Tibial nerve (tissue), 4 donors: Measurements from ENCODE around the gene GNS. TPM values are rescaled to one million over a fixed set of nuclear protein-coding genes. Genes with fewer than 3 reads are reported as not detected.
"Not testable (repeated sequence)": the region's sequence is repeated elsewhere in the genome, so short reads cannot be mapped to it uniquely, and the experiment has no call there.

Experiments
- DNase-seq, 2 donors: peaks; one replicate each; pipeline ENCODE4 v3.0.0-alpha.2; 2019; ENCODE audit warnings: low spot score in 2 of 2
- H3K27ac ChIP-seq, 4 donors: fragments of 200-600 bp; sonication (generic) in 3 of 4; one replicate each; pipeline ENCODE4 v1.5.1; 2017 to 2019; ENCODE audit warnings: mild to moderate bottlenecking in 1 of 4
- H3K27me3 ChIP-seq, 2 donors: fragments of 200-600 bp; sonication (generic) in 1 of 2; one replicate each; pipeline versions ENCODE4 v1.5.1 to v1.6.0; 2017 to 2019
- H3K36me3 ChIP-seq, 3 donors: fragments of 200-600 bp; sonication (generic); one replicate each; pipeline ENCODE4 v1.5.1; 2018 to 2019
- H3K4me1 ChIP-seq, 4 donors: fragments of 200-600 bp; sonication (generic) in 3 of 4; one replicate each; pipeline ENCODE4 v1.5.1; 2017 to 2019
- H3K4me3 ChIP-seq, 4 donors: fragments of 200-600 bp; sonication (generic) in 3 of 4; one replicate each; pipeline ENCODE4 v1.5.1; 2017 to 2019; ENCODE audit warnings: mild to moderate bottlenecking in 1 of 4, moderate library complexity in 1 of 4
- H3K9me3 ChIP-seq, 4 donors: fragments of 200-600 bp; sonication (generic) in 3 of 4; one replicate each; pipeline ENCODE4 v1.5.1; 2017 to 2019
- EP300 ChIP-seq, 2 donors: sonication (generic); formaldehyde crosslinking; IDR thresholded peaks; one replicate each; pipeline ENCODE4 v1.6.1; 2017; ENCODE audit warnings: antibody characterized with exemption in 2 of 2, mild to moderate bottlenecking in 1 of 2
- POLR2A ChIP-seq, 2 donors: fragments of 450-650 bp; IDR thresholded peaks; one replicate each; pipeline ENCODE4 v1.6.1; 2017; ENCODE audit warnings: antibody characterized with exemption in 2 of 2, mild to moderate bottlenecking in 2 of 2, moderate library complexity in 2 of 2
- WGBS, 2 donors: methylation state at CpG; one replicate each; pipeline ENCODE4 v1.1.5; 2018; 5-methylcytosine and 5-hydroxymethylcytosine counted together
- total RNA-seq, 4 donors: library from RNA; depleted of rRNA; stranded (reverse); fragments of >200 nt; gene quantifications; one replicate each; pipeline ENCODE4 v1.1.0, GENCODE V29; 2016
- TF ChIP-seq, protein P1 (sequence below), 5 experiments: fragments of 200-600 bp in 3 of 5; fragments of 450-650 bp in 2 of 5; sonication (generic) in 3 of 5; IDR thresholded peaks; one replicate each; pipeline ENCODE4 v1.5.1; 2016 to 2019; ENCODE audit warnings: antibody characterized with exemption in 5 of 5, mild to moderate bottlenecking in 3 of 5, moderate library complexity in 2 of 5

The GNS gene
- total RNA-seq, 4 donors from 2014 or later, result 72.2 to 88.4 (median 81.4) TPM

GRCh38 chr12:64802180-64802775 lies 43.1 kb upstream of the GNS start:
- WGBS, 2 donors, result 39 to 41% methylated on average over 6 to 8 of the region's 8 CpGs
- not testable (repeated sequence) for H3K9me3 ChIP-seq, H3K4me3 ChIP-seq, H3K27ac ChIP-seq, H3K27me3 ChIP-seq, H3K4me1 ChIP-seq, H3K36me3 ChIP-seq
- TF ChIP-seq, protein P1, sequence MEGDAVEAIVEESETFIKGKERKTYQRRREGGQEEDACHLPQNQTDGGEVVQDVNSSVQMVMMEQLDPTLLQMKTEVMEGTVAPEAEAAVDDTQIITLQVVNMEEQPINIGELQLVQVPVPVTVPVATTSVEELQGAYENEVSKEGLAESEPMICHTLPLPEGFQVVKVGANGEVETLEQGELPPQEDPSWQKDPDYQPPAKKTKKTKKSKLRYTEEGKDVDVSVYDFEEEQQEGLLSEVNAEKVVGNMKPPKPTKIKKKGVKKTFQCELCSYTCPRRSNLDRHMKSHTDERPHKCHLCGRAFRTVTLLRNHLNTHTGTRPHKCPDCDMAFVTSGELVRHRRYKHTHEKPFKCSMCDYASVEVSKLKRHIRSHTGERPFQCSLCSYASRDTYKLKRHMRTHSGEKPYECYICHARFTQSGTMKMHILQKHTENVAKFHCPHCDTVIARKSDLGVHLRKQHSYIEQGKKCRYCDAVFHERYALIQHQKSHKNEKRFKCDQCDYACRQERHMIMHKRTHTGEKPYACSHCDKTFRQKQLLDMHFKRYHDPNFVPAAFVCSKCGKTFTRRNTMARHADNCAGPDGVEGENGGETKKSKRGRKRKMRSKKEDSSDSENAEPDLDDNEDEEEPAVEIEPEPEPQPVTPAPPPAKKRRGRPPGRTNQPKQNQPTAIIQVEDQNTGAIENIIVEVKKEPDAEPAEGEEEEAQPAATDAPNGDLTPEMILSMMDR (IDR thresholded peaks at IDR 0.05), result peak; percentile 47 to 76 (median 59)
- peak in 1 of 2 donors; percentile 17 for DNase-seq

DNA sequence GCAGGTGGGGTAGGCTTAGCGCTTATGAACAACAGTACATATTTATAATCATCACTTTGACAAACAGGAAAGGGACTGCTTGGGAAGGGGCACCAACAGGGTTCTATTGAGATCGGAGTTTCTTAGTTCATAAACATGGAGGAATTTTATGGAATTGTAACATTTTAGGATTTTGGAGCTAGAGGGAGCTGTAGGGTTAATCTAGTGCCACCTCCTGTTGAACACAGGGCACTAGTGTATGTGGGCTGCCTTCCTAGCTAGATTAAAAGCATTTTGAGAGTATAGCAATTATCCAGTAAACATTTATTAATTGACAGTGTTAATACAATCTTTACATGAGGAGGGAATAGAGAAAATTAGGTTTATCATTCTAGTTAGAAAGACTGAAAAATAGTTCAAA lies 42.2 kb upstream of the GNS start:
- Histone ChIP-seq H3K36me3 (no peaks in the 10 kb centered on the region), H3K9me3 (no peaks in the 10 kb centered on the region), H3K4me3 (no peak overlapping the region), H3K27me3 (no peaks in the 10 kb centered on the region), H3K27ac (no peak overlapping the region), H3K4me1 (peaks cover 0 to 3% (median 0%) of the 10 kb centered on the region in 4 donors)
- no peak for DNase-seq
- no peak for TF ChIP-seq POLR2A (IDR thresholded peaks at IDR 0.05)
- no peak for TF ChIP-seq EP300 (IDR thresholded peaks at IDR 0.05)
- TF ChIP-seq, protein P1 (IDR thresholded peaks at IDR 0.05), result no peak
- 65 to 79% methylated on average over 2 of the region's 2 CpGs for WGBS, 2 donors

DNA sequence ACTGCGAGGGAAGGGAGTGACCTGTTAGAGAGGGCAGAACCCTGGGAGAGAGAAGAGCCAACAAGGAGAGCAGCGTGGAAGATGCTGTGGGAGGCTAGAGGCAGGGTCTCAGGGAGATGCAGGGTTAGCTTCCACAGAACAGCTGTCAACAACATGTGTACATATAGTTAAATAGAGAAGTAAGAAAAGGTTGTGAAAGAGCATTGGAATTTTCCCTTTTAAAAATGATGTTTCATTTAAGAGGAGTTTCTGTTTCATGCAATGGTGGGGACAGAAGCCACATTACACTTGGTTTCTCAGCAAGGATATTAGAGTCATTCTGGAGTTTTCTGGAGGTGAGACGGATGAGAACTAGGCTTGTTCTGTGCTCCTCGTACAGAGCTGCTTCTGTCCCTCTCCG lies 41.4 kb upstream of the GNS start:
- no peaks in the 10 kb centered on the region for H3K9me3 ChIP-seq
- no peaks in the 10 kb centered on the region for H3K36me3 ChIP-seq
- no peak overlapping the region for H3K27ac ChIP-seq
- H3K4me3 ChIP-seq, result no peak overlapping the region
- H3K4me1 ChIP-seq, result peaks cover 0 to 8% (median 0%) of the 10 kb centered on the region in 4 donors
- 83 to 86% methylated on average over 5 of the region's 5 CpGs for WGBS, 2 donors
- DNase-seq, result no peak
- TF ChIP-seq EP300 (IDR thresholded peaks at IDR 0.05) (no peak), POLR2A (IDR thresholded peaks at IDR 0.05) (no peak)
- TF ChIP-seq, protein P1 (IDR thresholded peaks at IDR 0.05), result no peak
- no peaks in the 10 kb centered on the region for H3K27me3 ChIP-seq

DNA sequence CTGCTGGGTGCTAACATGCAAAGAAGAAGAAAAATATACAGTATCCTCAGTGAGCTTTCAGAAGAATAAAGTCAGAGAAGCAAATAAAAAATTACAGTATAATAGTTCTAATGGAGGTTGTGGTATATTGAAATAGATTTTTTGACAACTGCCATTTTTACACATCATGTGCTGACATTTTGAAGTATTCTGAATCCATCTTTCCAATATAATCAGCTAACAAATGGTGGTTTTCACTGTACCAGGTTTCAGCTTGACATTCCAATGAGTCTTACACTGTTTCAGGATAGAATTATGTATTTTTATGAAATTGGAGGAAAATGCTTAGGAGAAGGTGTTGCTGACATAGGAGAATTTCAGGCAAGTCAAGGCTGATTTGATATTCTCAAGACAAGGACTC lies 39.0 kb upstream of the GNS start:
- DNase-seq, result no peak
- H3K36me3 ChIP-seq, result no peaks in the 10 kb centered on the region
- no peak overlapping the region for H3K4me3 ChIP-seq
- TF ChIP-seq, protein P1 (IDR thresholded peaks at IDR 0.05), result no peak
- TF ChIP-seq EP300 (IDR thresholded peaks at IDR 0.05), result no peak
- TF ChIP-seq POLR2A (IDR thresholded peaks at IDR 0.05), result no peak
- H3K27ac ChIP-seq, result no peak overlapping the region
- no peaks in the 10 kb centered on the region for H3K27me3 ChIP-seq
- peaks cover 0 to 8% (median 0%) of the 10 kb centered on the region in 4 donors for H3K4me1 ChIP-seq
- H3K9me3 ChIP-seq, result no peaks in the 10 kb centered on the region

DNA sequence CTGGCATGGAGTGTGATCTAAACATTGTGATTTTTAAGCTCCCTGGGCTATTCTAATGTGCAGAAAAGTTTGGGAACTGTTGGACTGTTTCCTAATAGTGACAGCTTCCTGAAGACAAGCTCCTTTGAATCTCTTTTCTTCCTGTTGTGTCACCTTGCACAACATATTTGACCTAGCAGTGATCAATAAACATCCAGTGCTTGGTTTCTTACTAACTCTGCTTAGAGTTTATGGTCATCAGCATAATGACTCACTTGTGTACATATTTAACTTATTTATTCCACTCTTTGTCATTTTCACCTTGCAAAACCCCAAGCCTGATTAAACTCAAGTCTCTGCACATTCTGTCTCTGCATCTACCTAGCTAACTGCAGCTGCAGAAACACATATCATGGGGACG lies 38.0 kb upstream of the GNS start:
- H3K4me3 ChIP-seq, result no peak overlapping the region
- TF ChIP-seq EP300 (IDR thresholded peaks at IDR 0.05) (no peak), POLR2A (IDR thresholded peaks at IDR 0.05) (no peak)
- TF ChIP-seq, protein P1 (IDR thresholded peaks at IDR 0.05), result no peak
- WGBS, 2 donors, result 86 to 100% methylated on average over 1 of the region's 1 CpG

More for the DNA sequence above, 38.0 kb upstream of the GNS start:
- peaks cover 0 to 7% (median 0%) of the 10 kb centered on the region in 4 donors for H3K4me1 ChIP-seq
- H3K27me3 ChIP-seq, result no peaks in the 10 kb centered on the region
- no peaks in the 10 kb centered on the region for H3K9me3 ChIP-seq
- no peak for DNase-seq
- no peak overlapping the region for H3K27ac ChIP-seq
- H3K36me3 ChIP-seq, result no peaks in the 10 kb centered on the region
